Keratinocyte (primary cell): ENCODE measurements around the gene RBCK1.

Experiments used
- CTCF ChIP-seq, 3 experiments: IDR thresholded peaks in 1 of 3; conservative IDR thresholded peaks in 1 of 3; optimal IDR thresholded peaks in 1 of 3; 2 replicates in 2 of 3; 3 replicates in 1 of 3; pipeline versions ENCODE3 to v1.5.1; 2011; ENCODE audit warnings: low read length in 3 of 3, mild to moderate bottlenecking in 3 of 3, moderate library complexity in 2 of 3, control low read depth in 1 of 3, inconsistent platforms in 1 of 3; ENCODE audit not compliant: insufficient read depth in 2 of 3; ENCODE audit errors: extremely low read depth in 1 of 3
- EZH2 ChIP-seq: IDR thresholded peaks from one replicate; pipeline ENCODE4 v1.6.1; 2012; ENCODE audit warnings: inconsistent platforms, mild to moderate bottlenecking, low read length, moderate library complexity

- TF ChIP-seq CTCF (optimal IDR thresholded peaks at IDR 0.05 in 1 of 3, IDR thresholded peaks at IDR 0.05 in 1 of 3, conservative IDR thresholded peaks at IDR 0.05 in 1 of 3; ENCODE audit: extremely low read depth in 1 of 3, insufficient read depth in 2 of 3, low read length in 3 of 3): no peak
- no peak for TF ChIP-seq EZH2
These were observed 24.7 kb downstream of the RBCK1 start for GRCh38 chr20:432677-433299.
